ENCODE data around the gene MID1.

Gene MID1

GRCh38 chrX:10496345-10496965, 123.9 kb downstream of the MID1 start:
- no peak for FAIRE-seq
- TF ChIP-seq POLR2A (IDR thresholded peaks at IDR 0.05; ENCODE audit: low read depth, low read length) = no peak
- no peak for DNase-seq (ENCODE audit: insufficient read length, low spot score)

GRCh38 chrX:10495677-10496076, 124.7 kb downstream of the MID1 start:
- DNase-seq (ENCODE audit: insufficient read length, low spot score) (no peak), FAIRE-seq (no peak)
- no peak for TF ChIP-seq POLR2A (IDR thresholded peaks at IDR 0.05; ENCODE audit: low read depth, low read length)

- FAIRE-seq = no peak
- no peak for TF ChIP-seq POLR2A (IDR thresholded peaks at IDR 0.05; ENCODE audit: low read depth, low read length)
Measured at GRCh38 chrX:10492250-10492649, 128.1 kb downstream of the MID1 start.

GRCh38 chrX:10486373-10486772, 134.0 kb downstream of the MID1 start:
- peak; percentile 1 for DNase-seq (ENCODE audit: insufficient read length, low spot score)

More at GRCh38 chrX:10492250-10492649, 128.1 kb downstream of the MID1 start:
- no peak for DNase-seq (ENCODE audit: insufficient read length, low spot score)

GRCh38 chrX:10485326-10485725, 135.1 kb downstream of the MID1 start:
- TF ChIP-seq POLR2A (IDR thresholded peaks at IDR 0.05; ENCODE audit: low read depth, low read length) = no peak
- no peak for FAIRE-seq

More at GRCh38 chrX:10486373-10486772, 134.0 kb downstream of the MID1 start:
- TF ChIP-seq POLR2A (IDR thresholded peaks at IDR 0.05; ENCODE audit: low read depth, low read length) = no peak
- FAIRE-seq = no peak

GRCh38 chrX:10484683-10485247, 135.6 kb downstream of the MID1 start:
- FAIRE-seq (no peak), DNase-seq (ENCODE audit: insufficient read length, low spot score) (no peak)
- no peak for TF ChIP-seq POLR2A (IDR thresholded peaks at IDR 0.05; ENCODE audit: low read depth, low read length)

More at GRCh38 chrX:10485326-10485725, 135.1 kb downstream of the MID1 start:
- DNase-seq (ENCODE audit: insufficient read length, low spot score) = no peak

- FAIRE-seq (no peak), DNase-seq (ENCODE audit: insufficient read length, low spot score) (no peak)
- TF ChIP-seq POLR2A (IDR thresholded peaks at IDR 0.05; ENCODE audit: low read depth, low read length) = no peak
Measured at GRCh38 chrX:10483191-10483831, 137.1 kb downstream of the MID1 start.

GRCh38 chrX:10482708-10483107, 137.7 kb downstream of the MID1 start:
- FAIRE-seq = no peak
- DNase-seq (ENCODE audit: insufficient read length, low spot score) = no peak
- TF ChIP-seq POLR2A (IDR thresholded peaks at IDR 0.05; ENCODE audit: low read depth, low read length) = no peak

- TF ChIP-seq POLR2A (IDR thresholded peaks at IDR 0.05; ENCODE audit: low read depth, low read length) = no peak
- FAIRE-seq = no peak
- DNase-seq (ENCODE audit: insufficient read length, low spot score) = no peak
Measured at GRCh38 chrX:10482261-10482660, 138.1 kb downstream of the MID1 start.

- TF ChIP-seq POLR2A (IDR thresholded peaks at IDR 0.05; ENCODE audit: low read depth, low read length) = no peak
- DNase-seq (ENCODE audit: insufficient read length, low spot score) (no peak), FAIRE-seq (no peak)
Measured at GRCh38 chrX:10480861-10481260, 139.5 kb downstream of the MID1 start.

GRCh38 chrX:10479508-10479907, 140.9 kb downstream of the MID1 start:
- FAIRE-seq (no peak), DNase-seq (ENCODE audit: insufficient read length, low spot score) (no peak)
- no peak for TF ChIP-seq POLR2A (IDR thresholded peaks at IDR 0.05; ENCODE audit: low read depth, low read length)

GRCh38 chrX:10477525-10477924, 142.9 kb downstream of the MID1 start:
- DNase-seq (ENCODE audit: insufficient read length, low spot score) (no peak), FAIRE-seq (no peak)
- TF ChIP-seq POLR2A (IDR thresholded peaks at IDR 0.05; ENCODE audit: low read depth, low read length) = no peak

GRCh38 chrX:10474913-10475568, 145.3 kb downstream of the MID1 start:
- FAIRE-seq (no peak), DNase-seq (ENCODE audit: insufficient read length, low spot score) (no peak)
- TF ChIP-seq POLR2A (IDR thresholded peaks at IDR 0.05; ENCODE audit: low read depth, low read length) = no peak

GRCh38 chrX:10474510-10474909, 145.9 kb downstream of the MID1 start:
- no peak for TF ChIP-seq POLR2A (IDR thresholded peaks at IDR 0.05; ENCODE audit: low read depth, low read length)
- DNase-seq (ENCODE audit: insufficient read length, low spot score) = no peak
- no peak for FAIRE-seq
